Stimulated activated CD4-positive, alpha-beta T cell treated with anti-CD3 and anti-CD28 coated beads, TNF-alpha, amount 100 ng/mL, for 4 hours (primary cell): ENCODE data around the gene RAPH1.

ENCODE experiments used
- DNase-seq, 3 experiments: peaks; one replicate each; pipeline ENCODE4 v3.0.0-alpha.2; 2020; ENCODE audit warnings: low read depth in 3 of 3

RAPH1 gene

GRCh38 chr2:203484266-203485112 is 50.6 kb downstream of the RAPH1 start:
- peak in 2 of 3 experiments; percentile 15 to 18 for DNase-seq

GRCh38 chr2:203480623-203481022 is 54.5 kb downstream of the RAPH1 start:
- DNase-seq, result no peak

GRCh38 chr2:203476881-203477280 is 58.2 kb downstream of the RAPH1 start:
- DNase-seq, result no peak

GRCh38 chr2:203471323-203471722 is 63.8 kb downstream of the RAPH1 start:
- no peak for DNase-seq

- DNase-seq, result no peak
These were observed 64.7 kb downstream of the RAPH1 start for GRCh38 chr2:203470371-203470770.

DNA sequence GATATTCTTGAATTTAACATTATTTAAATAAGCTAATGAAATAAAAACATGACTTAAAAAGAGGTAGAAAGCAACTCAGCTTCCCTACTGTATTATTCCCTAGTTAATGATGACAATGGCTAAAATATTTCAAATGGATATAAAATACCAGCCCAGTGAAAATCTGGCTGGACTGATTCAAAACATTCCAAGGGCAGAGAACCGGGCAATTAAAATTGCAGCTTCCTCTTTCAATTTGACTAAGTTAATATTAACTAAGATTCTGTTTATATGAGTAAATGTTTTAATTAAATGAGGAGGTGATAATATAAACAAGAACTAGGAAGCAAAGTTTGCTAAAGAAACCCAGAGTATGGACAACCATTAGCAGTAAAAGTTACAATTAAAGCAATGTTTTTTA is 65.6 kb downstream of the RAPH1 start:
- DNase-seq, result no peak

DNA sequence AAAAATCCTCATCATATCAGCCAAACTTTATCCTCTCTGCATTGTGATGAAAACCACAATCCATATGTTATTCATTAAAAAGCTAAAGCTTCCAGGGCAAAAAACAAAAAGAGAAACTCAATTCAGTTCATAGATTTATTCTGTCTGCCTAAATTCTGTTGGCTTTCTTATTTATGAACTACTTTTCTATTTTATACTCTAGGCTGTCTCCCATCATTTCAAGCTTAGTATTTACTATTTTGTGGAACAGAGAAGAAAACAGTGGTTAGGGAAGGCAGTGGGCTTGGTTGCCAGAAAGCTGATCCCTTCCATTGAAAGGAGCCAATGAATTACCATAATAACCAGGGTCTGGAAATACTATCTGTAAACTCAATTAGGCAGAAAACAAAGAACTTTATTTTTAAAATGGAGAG is 71.8 kb downstream of the RAPH1 start:
- DNase-seq, result no peak

- no peak for DNase-seq
These were observed 72.8 kb downstream of the RAPH1 start for GRCh38 chr2:203462308-203462707.

- DNase-seq, result no peak
These were observed 73.4 kb downstream of the RAPH1 start for GRCh38 chr2:203461746-203462145.

- DNase-seq, result no peak
These were observed 79.9 kb downstream of the RAPH1 start for GRCh38 chr2:203455209-203455608.

- no peak for DNase-seq
These were observed 81.1 kb downstream of the RAPH1 start for GRCh38 chr2:203453858-203454451.

DNA sequence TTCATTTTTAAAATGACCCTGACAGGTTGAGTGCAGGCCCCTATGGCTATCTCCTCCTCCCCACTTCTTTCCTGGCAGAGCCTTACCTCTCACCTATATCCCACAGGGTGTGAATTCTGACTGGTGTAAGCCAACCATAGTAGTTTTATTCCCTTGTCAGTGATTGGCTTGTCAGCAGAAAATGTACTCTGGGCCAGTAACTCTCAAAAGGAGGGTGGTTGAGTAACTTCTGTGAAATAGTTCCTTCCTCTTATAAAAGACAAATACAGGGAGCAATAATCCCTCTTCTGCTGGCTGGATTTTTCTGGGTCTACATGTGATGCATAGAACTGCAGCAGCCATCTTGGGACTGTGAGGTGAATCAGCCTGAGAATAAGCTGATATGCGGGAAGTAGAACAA is 83.4 kb downstream of the RAPH1 start:
- no peak for DNase-seq

DNA sequence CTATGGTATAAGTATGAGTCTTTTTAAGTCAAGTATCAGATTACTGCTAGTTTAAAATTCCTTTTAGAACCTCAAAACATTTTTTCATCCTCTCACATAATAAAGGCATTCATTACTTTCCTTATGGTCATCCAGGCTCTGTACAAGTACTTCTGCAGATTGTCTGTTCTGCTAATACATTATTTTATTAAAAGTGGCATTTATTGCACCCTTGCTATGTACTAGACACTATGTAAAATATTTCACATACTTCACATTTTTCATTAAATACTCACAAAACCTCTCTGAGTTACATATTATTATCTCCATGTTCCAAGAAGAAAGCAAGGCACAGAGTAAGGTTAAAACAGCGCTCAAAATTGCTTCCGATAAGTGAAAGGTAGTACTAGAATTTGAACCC is 84.1 kb downstream of the RAPH1 start:
- DNase-seq, result no peak

GRCh38 chr2:203450561-203450960 is 84.5 kb downstream of the RAPH1 start:
- no peak for DNase-seq

GRCh38 chr2:203446780-203447179 is 88.3 kb downstream of the RAPH1 start:
- no peak for DNase-seq

GRCh38 chr2:203446071-203446481 is 89.0 kb downstream of the RAPH1 start:
- DNase-seq, result no peak

- no peak for DNase-seq
These were observed 90.4 kb downstream of the RAPH1 start for GRCh38 chr2:203444738-203445137.

- DNase-seq, result no peak
These were observed 92.6 kb downstream of the RAPH1 start for GRCh38 chr2:203442463-203442862.

DNA sequence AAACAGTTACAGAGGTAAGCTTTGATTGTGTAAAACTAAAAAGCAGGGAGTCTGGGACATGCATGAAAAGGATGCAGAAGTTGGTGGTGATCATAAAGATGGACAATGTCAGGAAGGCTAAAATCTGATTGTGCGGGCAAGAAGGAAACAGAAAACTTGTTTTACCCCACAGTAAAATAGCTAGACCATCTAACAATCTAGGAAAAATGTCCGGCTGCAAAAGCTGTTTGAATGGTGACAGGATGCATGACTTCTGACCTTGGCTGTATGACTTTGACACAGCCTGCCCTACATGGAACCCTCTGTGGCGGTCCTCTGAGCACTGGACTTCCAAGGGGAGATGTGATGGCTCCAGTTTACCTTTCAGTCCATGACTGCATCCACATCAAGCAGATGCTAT is 93.6 kb downstream of the RAPH1 start:
- DNase-seq, result no peak

- no peak for DNase-seq
These were observed 94.4 kb downstream of the RAPH1 start for GRCh38 chr2:203440671-203441070.

GRCh38 chr2:203438528-203438927 is 96.6 kb downstream of the RAPH1 start:
- no peak for DNase-seq

DNA sequence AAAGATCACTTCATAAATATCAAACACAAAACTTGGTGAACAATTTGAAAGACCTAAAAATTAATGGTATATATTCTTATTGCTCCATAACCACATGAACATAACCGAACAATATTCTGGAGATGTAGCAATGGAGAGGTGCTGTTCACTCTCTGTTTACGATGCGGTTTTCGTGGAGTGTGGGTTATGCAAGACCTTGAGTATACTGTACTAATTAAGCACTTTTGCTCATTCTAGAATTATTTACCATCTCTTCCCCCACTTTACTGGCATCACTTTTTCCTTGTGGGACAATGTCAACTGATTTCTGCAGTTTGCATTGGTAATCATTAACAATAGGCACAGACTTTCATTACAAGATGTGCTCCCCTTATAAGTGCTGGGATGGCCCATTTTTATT is 97.6 kb downstream of the RAPH1 start:
- no peak for DNase-seq

- DNase-seq, result no peak
These were observed 98.6 kb downstream of the RAPH1 start for GRCh38 chr2:203436496-203436895.
